ENCODE results near the gene KRTAP10-10.
"Not testable (repeated sequence)": the region's sequence is repeated elsewhere in the genome, so short reads cannot be mapped to it uniquely, and the experiment has no call there.

KRTAP10-10 gene

GRCh38 chr21:44650265-44650972 lies 13.3 kb downstream of the KRTAP10-10 start:
- DNase-seq (ENCODE audit: low read depth, low spot score): no peak

GRCh38 chr21:44650973-44651675 lies 14.0 kb downstream of the KRTAP10-10 start:
- no peak for DNase-seq (ENCODE audit: low read depth, low spot score)

DNA sequence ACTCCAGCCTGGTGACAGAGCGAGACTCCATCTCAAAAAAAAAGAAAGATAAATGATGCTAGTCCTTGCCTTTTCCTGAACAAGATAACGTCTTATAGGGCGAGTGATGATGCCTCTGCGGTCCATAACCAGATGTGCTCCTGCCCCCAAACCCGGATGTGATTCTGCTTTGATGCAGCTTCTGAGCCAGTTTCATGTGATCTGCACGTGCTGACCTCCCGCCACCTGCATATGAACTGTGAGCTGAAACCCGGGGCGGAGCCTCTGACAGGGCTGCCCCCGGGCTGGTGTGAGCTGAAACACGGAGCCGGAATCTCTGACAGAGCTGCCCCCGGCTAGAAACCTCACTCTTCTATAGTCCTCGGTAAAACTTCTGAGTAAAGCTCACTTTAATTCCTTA lies 16.0 kb downstream of the KRTAP10-10 start:
- DNase-seq (ENCODE audit: low read depth, low spot score): no peak

- DNase-seq (ENCODE audit: low read depth, low spot score): no peak
Observed at GRCh38 chr21:44653656-44654575, 16.8 kb downstream of the KRTAP10-10 start.

GRCh38 chr21:44654576-44655175 lies 17.5 kb downstream of the KRTAP10-10 start, which contains the start of gene KRTAP12-4:
TSS of gene KRTAP12-4 (minus strand) at chr21:44654659. CDS start at chr21:44654614, 45 bp downstream.
- DNase-seq (ENCODE audit: low read depth, low spot score): no peak

- DNase-seq (ENCODE audit: low read depth, low spot score): no peak
Observed at GRCh38 chr21:44656868-44657267, 19.7 kb downstream of the KRTAP10-10 start.

GRCh38 chr21:44657635-44658540 lies 20.7 kb downstream of the KRTAP10-10 start, which contains the start of gene KRTAP12-3:
TSS of gene KRTAP12-3 (plus strand) at chr21:44657932. CDS start at chr21:44657980, 48 bp downstream.
- no peak for DNase-seq (ENCODE audit: low read depth, low spot score)

- DNase-seq (ENCODE audit: low read depth, low spot score): no peak
Observed at GRCh38 chr21:44658541-44658910, 21.4 kb downstream of the KRTAP10-10 start.

GRCh38 chr21:44658913-44659595 lies 21.9 kb downstream of the KRTAP10-10 start:
- DNase-seq (ENCODE audit: low read depth, low spot score): no peak

GRCh38 chr21:44661567-44661966 lies 24.4 kb downstream of the KRTAP10-10 start:
- not testable (repeated sequence) for DNase-seq (ENCODE audit: low read depth, low spot score)

GRCh38 chr21:44664691-44665090 lies 27.5 kb downstream of the KRTAP10-10 start:
- no peak for DNase-seq (ENCODE audit: low read depth, low spot score)

DNA sequence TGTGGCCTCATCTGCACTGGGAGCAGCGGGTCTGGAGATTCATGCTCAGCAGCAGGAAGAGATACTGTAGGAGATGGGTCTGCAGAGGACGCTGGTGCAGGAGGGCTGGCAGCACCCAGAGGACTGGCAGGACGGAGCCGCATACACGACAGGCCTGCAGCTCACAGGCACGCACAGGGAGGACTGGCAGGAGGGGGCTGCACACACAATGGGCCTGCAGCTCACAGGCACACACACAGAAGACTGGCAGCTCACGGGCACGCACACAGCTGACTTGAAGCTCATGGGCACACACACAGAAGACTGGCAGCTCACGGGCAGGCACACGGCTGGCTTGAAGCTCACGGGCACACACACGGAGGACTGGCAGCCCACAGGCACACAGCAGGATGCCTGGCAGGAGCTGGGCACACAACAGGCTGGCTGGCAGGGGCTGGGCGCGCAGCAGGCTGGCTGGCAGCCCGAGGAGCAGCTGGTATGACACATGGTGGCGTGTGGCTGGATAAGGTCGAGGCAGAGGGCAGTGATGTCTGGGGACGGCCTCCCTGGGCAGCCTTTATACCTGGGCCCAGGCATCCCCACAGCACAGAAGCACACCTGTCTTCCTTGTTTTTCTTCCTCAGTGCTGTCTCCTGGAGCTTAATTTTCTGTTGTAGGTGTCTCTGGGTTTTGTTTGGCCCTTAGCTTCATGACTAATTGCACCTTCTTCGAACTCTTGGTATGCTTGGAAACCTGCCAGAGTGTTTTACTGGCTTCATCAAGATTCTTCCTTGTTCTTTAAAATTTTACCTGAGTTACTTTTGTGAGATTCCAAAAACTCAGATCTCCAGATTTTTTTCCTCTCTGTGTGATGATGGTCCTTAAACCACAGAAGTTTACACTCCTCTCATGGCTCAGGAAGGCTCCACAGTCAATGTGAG lies 29.5 kb downstream of the KRTAP10-10 start, which contains the start of gene KRTAP12-2:
KRTAP12-2 (minus strand) TSS at position 527 of the 920 bp plus-strand sequence; CDS start at position 486, 41 bp downstream.
- no peak for DNase-seq (ENCODE audit: low read depth, low spot score)

DNA sequence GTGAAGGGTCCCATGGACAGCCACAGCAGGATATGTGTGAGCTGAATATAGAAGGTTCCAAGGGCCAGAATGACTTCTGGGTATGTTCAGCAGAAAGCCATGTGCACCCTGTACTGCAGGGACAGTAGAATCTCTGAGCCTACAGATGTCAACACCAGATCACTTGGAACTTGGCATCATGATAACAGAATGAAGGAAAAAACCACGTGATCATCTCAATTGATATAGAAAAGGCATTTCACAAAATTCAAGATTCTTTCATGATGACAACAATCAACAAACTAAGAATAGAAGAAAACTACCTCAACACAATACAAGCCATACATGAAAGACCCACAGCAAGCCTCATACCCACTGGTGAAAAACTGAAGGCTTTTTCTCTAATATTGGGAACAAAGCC lies 30.5 kb downstream of the KRTAP10-10 start:
- DNase-seq (ENCODE audit: low read depth, low spot score): no peak

DNA sequence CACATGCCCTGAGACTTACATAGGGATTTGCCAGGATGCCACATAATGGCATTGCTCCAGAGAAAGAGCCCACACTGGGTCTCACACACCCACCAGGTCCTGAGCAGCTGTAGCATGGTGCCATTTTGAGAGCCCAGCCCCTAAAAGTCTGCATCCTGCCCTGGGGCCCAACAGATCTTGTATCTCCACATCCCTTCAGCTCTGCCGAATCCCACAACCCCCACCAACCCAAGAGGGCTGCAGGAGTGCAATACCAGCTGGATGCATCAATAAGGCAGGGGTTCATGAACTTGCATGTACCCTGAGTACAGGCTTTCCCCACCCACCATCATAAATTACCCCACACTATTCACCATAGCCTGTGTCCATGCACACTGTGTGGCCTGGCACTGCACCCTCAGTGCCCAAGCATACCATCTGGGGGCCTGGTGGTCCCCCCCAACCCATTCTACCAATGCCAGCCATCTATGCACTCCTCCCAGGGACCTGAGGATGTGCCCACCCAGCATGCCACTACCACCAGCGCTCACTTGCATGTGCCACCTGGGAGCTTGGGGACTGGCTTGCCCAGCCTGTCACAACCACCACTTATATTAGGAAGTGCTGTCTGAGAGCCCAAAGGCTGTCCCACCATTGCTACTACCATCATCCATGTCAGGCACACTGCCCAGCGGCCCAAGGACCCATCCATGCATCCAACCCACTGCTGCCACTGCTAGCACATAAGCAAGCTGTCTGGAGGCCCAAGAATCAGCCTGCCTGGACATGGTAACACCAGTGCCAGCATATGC lies 33.7 kb downstream of the KRTAP10-10 start:
- no peak for DNase-seq (ENCODE audit: low read depth, low spot score)

GRCh38 chr21:44671911-44672310 lies 34.8 kb downstream of the KRTAP10-10 start:
- no peak for DNase-seq (ENCODE audit: low read depth, low spot score)

GRCh38 chr21:44677881-44678280 lies 40.7 kb downstream of the KRTAP10-10 start:
- DNase-seq (ENCODE audit: low read depth, low spot score): no peak

GRCh38 chr21:44681152-44681551 lies 44.0 kb downstream of the KRTAP10-10 start:
- no peak for DNase-seq (ENCODE audit: low read depth, low spot score)
